Bronchial epithelial cell (primary cell): ENCODE measurements around the gene RHBDD2. TPM values are rescaled to one million over a fixed set of nuclear protein-coding genes. Genes with fewer than 3 reads are reported as not detected.

Experiments used
- DNase-seq: peaks from one replicate; pipeline ENCODE4 v3.0.0-alpha.2; 2010; ENCODE audit warnings: low read depth
- FAIRE-seq: peaks from 2 replicates; lab custom pipeline; 2011; peaks lifted over from hg19 to GRCh38; lab: Jason Lieb, UNC
- H3K27me3 ChIP-seq: 2 replicates; pipeline ENCODE4 v1.5.1; 2011; ENCODE audit warnings: low read length; ENCODE audit not compliant: control insufficient read depth, insufficient read depth
- H3K36me3 ChIP-seq: 2 replicates; pipeline ENCODE4 v1.5.1; 2011; ENCODE audit warnings: low read length; ENCODE audit not compliant: control insufficient read depth, insufficient read depth
- H3K4me3 ChIP-seq: 2 replicates; pipeline ENCODE4 v1.5.1; 2011; ENCODE audit warnings: mild to moderate bottlenecking, low read depth, low read length, control low read depth
- CTCF ChIP-seq: IDR thresholded peaks from 2 replicates; pipeline ENCODE4 v1.5.1; 2011; ENCODE audit warnings: mild to moderate bottlenecking, moderate library complexity, low read length, control low read depth, inconsistent platforms; ENCODE audit not compliant: insufficient read depth, severe bottlenecking
- total RNA-seq: library from RNA; depleted of rRNA; stranded (reverse); fragments of >200 nt; gene quantifications from 2 replicates; pipeline ENCODE4 v1.2.1, GENCODE V29; 2014

The RHBDD2 gene
- total RNA-seq, 1 donor from 2014 or later, result 10.8 TPM

- Histone ChIP-seq H3K27me3 (no peaks in the 10 kb centered on the region), H3K4me3 (no peak overlapping the region), H3K36me3 (no peaks in the 10 kb centered on the region)
- TF ChIP-seq CTCF, result no peak
- DNase-seq, result no peak
- FAIRE-seq, result no peak
These were observed 41.8 kb downstream of the RHBDD2 start for GRCh38 chr7:75920431-75921161.

DNA sequence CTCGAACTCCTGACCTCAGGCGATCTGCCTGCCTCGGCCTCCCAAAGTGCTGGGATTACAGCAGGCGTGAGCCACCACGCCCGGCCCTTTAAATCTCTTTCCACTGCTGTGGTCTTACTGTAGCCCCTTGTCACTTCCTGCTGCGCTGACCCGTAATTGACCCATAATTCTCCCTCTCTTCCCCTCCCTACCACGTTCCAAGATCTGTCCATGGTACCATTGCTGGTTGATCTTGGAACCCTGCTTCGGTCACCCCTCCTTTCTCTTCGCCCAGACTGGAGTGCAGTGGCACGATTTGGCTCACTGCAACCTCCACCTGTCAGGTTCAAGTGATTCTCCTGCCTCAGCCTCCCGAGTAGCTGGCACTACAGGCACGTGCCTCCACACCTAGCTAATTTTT lies 42.6 kb downstream of the RHBDD2 start:
- no peaks in the 10 kb centered on the region for H3K36me3 ChIP-seq
- no peak overlapping the region for H3K4me3 ChIP-seq
- FAIRE-seq (no peak), DNase-seq (no peak)
- no peak for TF ChIP-seq CTCF
- H3K27me3 ChIP-seq, result no peaks in the 10 kb centered on the region

DNA sequence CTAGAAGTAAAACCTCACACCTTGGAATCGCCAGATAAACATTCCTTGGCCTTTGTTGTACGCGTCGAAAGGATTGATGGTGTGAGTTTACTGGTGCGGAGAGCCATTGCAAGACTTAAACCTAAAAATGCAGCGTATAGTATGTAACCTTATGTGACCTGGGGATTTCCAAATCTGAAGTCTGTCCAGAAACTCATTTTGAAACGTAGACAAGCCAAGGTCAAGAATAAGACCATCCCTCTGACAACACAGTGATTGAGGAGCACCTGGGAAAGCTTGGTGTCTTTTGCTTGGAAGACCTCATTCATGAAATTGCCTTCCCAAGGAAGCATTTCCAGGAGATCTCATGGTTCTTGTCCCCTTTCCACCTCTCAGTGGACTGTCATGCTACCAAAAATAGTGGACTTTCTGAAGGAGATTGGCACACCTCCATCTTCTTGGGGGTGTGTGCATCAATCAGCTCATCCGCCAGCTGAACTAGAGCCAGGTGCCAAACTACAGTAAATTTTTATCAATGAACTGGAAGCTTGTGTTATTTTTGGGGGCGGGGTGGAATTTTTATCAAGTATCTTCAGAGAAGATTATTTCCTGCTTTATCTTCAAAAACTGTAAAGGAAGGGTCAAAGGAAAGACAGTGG lies 44.3 kb downstream of the RHBDD2 start:
- DNase-seq (no peak), FAIRE-seq (no peak)
- no peak for TF ChIP-seq CTCF
- Histone ChIP-seq H3K27me3 (no peaks in the 10 kb centered on the region), H3K4me3 (no peak overlapping the region), H3K36me3 (no peaks in the 10 kb centered on the region)

GRCh38 chr7:75924256-75924655 lies 45.4 kb downstream of the RHBDD2 start:
- Histone ChIP-seq H3K4me3 (no peak overlapping the region), H3K36me3 (peaks cover 3% of the 10 kb centered on the region), H3K27me3 (no peaks in the 10 kb centered on the region)
- FAIRE-seq (no peak), DNase-seq (no peak)
- no peak for TF ChIP-seq CTCF

- DNase-seq (no peak), FAIRE-seq (no peak)
- Histone ChIP-seq H3K4me3 (no peak overlapping the region), H3K36me3 (peaks cover 3% of the 10 kb centered on the region), H3K27me3 (no peaks in the 10 kb centered on the region)
- TF ChIP-seq CTCF, result no peak
These were observed 46.1 kb downstream of the RHBDD2 start for GRCh38 chr7:75924889-75925288.
